ENCODE data around the gene CLOCK. TPM values are rescaled to one million over a fixed set of nuclear protein-coding genes. Genes with fewer than 3 reads are reported as not detected.

CLOCK gene
- total RNA-seq, 4 donors from 2014 or later: 23.0 to 32.1 (median 27.8) TPM

DNA sequence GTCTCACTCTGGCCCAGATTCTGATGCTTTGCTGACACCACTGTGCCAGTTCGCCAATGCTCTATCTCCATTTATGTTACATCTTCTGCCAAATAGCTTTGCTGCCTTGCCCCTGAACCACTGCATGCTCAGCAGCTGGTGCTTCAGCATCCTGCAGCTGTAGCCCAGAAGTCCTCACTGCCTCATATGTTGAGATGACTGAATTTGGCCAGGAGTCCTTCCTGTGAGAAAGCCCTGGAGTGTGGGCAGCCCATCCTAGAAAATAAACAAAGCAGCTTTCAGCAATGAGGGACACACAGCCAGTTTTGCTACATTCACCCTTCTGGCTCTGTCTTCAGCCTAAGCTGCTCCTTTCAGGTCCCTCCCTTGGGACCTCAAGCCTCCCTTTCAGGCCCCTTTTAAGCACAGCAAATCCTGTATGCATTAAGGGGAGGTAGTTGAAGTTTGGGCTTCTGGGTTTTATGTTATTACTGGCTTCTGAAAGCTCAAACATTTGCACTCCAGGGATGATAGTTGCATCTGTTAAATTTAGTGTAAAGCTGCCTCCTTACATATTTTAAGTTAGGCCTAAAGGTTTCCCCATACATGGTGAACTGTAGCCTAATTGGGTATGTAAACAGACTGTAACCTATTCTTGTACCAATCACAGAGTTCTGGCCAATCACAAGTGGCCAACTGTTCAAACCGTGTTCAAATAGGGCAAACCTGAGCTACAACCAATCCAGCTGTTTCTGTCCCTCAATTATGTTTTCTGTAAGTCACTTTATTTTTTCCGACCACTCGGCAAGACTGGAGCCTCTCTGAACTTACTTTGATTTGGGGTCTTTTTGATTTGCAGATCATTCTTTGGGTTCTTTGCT lies 153.0 kb downstream of the CLOCK start:
- Histone ChIP-seq H3K4me1 (peaks cover 0 to 22% (median 9%) of the 10 kb centered on the region in 4 donors), H3K27ac (no peak overlapping the region), H3K9me3 (no peaks in the 10 kb centered on the region), H3K36me3 (no peaks in the 10 kb centered on the region), H3K27me3 (no peaks in the 10 kb centered on the region), H3K4me3 (no peak overlapping the region)
- TF ChIP-seq CTCF (IDR thresholded peaks at IDR 0.05) (no peak), POLR2A (IDR thresholded peaks at IDR 0.05) (no peak)
- no peak for DNase-seq

GRCh38 chr4:55386840-55387239 lies 159.9 kb downstream of the CLOCK start:
- no peak overlapping the region for H3K4me3 ChIP-seq
- H3K27me3 ChIP-seq: no peaks in the 10 kb centered on the region
- TF ChIP-seq CTCF (IDR thresholded peaks at IDR 0.05): no peak
- TF ChIP-seq POLR2A (IDR thresholded peaks at IDR 0.05): no peak
- H3K9me3 ChIP-seq: no peaks in the 10 kb centered on the region
- DNase-seq: no peak
- H3K4me1 ChIP-seq: no peaks in the 10 kb centered on the region
- no peaks in the 10 kb centered on the region for H3K36me3 ChIP-seq
- H3K27ac ChIP-seq: no peak overlapping the region

GRCh38 chr4:55386073-55386472 lies 160.6 kb downstream of the CLOCK start:
- no peak for TF ChIP-seq CTCF (IDR thresholded peaks at IDR 0.05)
- TF ChIP-seq POLR2A (IDR thresholded peaks at IDR 0.05): no peak
- Histone ChIP-seq H3K36me3 (no peaks in the 10 kb centered on the region), H3K4me1 (no peaks in the 10 kb centered on the region), H3K27ac (no peak overlapping the region), H3K27me3 (no peaks in the 10 kb centered on the region), H3K9me3 (no peaks in the 10 kb centered on the region), H3K4me3 (no peak overlapping the region)
- no peak for DNase-seq

DNA sequence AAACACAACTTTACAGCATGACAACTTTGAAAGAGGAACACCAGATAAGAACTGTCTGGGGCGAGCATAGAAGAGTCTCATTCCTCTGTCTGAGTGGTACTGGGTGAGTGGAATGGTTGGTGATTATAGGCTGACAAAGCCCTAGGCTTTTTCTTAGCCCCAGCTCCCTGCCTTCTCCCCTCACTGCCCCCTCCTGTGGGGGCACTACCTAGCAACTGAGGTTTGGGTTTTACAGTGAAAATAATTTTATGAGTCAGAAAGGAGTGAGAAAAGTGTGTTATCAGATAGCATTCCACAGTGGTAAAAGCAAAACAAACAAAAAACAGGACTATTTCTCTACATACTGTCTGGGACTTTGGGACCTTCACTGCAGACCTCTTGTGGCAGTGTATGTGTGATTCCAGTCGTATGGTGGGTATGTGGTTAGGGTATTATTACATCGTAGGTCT lies 161.5 kb downstream of the CLOCK start:
- DNase-seq: no peak
- no peaks in the 10 kb centered on the region for H3K27me3 ChIP-seq
- H3K9me3 ChIP-seq: no peaks in the 10 kb centered on the region
- no peaks in the 10 kb centered on the region for H3K4me1 ChIP-seq
- H3K27ac ChIP-seq: no peak overlapping the region
- TF ChIP-seq CTCF (IDR thresholded peaks at IDR 0.05) (no peak), POLR2A (IDR thresholded peaks at IDR 0.05) (no peak)
- H3K36me3 ChIP-seq: no peaks in the 10 kb centered on the region
- H3K4me3 ChIP-seq: no peak overlapping the region

DNA sequence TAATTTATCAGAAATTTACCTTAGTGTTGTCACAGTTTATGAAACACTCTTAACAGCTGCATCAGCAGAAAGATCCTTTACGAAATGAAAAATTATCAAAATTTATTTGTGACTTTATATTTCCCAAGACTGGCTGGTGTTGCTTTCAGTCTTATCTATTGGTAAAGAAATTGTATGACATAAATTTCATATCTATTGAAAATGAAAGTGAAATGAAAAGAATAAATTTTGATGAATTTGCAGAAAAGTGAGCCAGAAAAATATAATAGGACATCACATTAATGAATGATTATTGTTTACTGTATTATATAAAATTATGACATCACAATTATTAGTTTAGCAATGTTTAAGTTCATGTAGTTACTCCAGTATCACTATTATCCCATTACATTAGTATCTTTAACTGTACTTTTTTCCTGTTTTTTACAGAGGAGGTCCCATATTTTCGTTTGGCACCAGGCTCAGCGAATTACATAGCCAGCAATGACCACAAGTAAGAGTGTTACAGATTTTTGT lies 164.2 kb downstream of the CLOCK start:
- DNase-seq: no peak
- Histone ChIP-seq H3K4me1 (no peaks in the 10 kb centered on the region), H3K4me3 (no peak overlapping the region), H3K27me3 (no peaks in the 10 kb centered on the region), H3K27ac (no peak overlapping the region), H3K9me3 (no peaks in the 10 kb centered on the region), H3K36me3 (no peaks in the 10 kb centered on the region)
- TF ChIP-seq CTCF (IDR thresholded peaks at IDR 0.05) (no peak), POLR2A (IDR thresholded peaks at IDR 0.05) (no peak)
